Brain pericyte (primary cell): ENCODE results near the gene CMIP.

Experiments
- DNase-seq: peaks from one replicate; pipeline ENCODE4 v3.0.0-alpha.2; 2012; ENCODE audit warnings: low read depth, low spot score

Gene CMIP

DNA sequence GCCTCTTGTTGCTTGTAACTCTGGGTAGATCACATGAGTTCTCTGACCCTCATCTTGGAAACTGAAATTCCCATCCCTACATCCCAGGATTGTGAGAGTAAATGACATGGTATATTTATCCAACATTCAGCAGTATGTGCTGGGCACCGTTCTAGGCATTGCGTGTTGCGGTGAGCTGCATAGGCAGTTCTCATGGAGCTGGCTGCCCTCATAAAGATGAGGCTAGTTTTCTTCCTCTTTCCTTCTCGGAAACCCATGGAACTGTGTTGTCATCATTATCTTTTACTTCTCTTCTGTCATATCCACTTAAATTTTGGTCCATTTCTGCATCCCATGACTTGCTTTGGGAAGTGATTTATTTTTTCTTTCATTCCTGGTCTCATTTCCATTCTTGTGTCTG, 17.2 kb downstream of the CMIP start:
- DNase-seq, result no peak

DNA sequence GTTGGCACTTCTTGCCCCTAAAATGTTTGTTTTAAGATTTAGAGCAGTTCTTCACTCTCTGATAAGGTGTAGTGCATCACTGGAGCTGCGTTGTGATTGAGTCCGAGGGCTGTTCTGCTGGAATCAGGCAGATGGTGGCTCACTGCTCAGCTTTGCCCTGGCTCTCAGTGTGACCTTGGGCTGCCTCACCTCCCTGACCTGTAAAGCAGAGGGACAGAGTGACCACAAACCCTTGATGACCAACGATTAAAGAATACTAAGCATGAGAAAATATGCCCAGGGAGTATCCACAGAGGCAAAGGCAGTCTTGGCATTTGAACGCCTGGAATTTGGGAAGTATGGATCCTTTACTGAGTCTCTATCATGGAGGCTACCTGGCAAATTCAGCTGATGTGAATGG, 18.1 kb downstream of the CMIP start:
- no peak for DNase-seq

DNA sequence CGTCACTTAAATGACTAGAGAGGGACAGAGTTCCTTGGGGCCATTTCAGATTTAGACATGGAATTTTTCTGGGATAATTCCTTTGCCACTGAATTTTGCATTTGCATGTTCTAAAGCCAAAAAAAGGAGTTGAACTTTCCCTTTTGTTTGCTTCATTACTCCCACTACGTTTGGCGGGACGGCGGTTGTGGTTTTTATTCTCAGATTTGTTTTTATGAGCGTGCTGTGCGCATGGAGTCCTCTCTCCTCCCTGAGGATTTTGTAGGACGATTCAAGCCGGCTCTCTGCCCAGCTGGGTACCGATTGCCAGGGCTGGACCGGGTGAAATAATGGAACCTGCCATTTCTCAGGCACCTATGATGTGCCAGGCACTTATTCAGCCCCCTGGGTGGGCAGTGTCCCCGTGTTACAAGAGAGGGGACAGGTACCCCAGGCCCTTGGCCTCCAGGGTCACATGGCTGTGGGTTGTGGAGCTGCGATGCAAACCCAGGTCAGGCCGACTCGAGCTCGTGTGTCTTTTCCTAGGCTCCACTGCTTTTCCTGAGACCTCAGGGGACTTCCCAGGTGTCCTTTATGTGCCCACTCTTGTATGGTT, 18.8 kb downstream of the CMIP start:
- DNase-seq, result no peak

DNA sequence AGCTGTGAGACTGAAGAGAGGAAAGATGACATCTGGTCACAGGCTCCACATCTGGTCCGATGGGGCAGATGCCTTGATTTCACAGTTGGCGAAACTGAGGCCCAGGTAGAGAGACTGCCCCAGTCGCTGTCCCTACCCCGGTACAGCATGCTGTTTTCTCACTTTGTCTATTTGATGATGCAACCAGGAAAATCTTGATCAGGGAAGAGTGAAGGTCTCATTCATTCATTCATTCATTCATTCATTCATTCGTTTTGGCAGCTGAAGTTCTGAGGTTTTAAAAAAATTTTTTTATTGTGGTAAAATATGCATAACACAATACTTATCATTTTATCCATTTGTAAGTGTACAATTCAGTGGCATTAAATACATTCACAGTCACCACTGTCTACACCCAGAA, 19.7 kb downstream of the CMIP start:
- no peak for DNase-seq

DNA sequence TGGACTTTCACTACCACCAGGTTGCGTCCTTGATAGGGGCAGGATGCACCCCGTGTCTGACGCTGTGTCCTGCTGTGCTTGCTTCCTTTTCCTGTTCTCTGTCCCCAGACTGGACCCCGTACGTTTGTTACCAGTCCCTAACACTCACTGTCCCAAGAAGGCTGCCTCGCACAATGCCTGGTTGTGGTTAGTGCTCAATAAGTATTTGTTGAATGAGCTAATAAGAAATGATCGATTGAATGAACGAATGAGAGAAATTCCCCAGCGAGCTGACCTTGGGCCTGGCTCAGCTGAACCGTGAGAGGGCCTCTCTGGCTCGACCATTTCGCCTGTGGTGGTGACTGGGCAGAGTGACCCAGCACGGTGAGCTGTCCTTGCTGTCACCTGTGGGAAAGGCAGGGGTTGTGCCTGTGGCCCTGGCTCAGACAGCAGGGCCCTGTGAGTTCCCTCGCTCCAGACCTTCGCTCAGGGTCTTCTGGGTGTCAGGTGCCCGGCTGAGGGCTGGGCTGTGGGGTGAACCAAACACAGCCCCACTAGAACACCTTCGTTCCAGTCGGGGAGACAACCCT, 20.9 kb downstream of the CMIP start:
- no peak for DNase-seq

DNA sequence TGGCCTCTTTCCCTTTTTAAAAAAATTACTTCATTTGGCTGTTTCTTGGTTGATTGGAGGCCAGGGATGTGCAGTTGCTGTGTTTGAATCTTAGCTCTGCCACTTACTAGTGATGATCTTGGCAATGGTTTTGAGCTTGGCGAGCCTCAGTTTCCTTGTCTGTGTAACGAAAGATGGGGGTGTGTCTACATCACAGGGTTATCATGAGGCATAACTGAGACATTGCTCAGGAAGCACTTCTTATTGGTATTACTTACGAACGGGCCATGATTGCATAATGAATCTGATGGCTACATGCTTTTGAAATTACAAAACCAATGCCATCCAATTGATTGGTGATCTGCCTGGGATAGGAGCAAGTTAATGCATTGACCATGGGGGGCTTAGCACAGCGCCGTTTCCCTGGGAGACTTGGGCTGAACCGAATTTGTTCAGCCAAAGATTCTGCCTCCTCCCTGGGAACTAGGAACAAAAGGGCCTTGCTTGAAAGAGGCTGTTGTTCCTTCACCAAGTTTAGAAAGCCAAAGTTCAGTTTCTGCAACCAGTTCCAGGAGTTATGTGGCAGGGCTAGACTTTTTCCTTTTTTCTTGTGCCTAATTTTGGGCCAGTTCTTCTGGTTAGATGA, 21.9 kb downstream of the CMIP start:
- DNase-seq, result no peak

DNA sequence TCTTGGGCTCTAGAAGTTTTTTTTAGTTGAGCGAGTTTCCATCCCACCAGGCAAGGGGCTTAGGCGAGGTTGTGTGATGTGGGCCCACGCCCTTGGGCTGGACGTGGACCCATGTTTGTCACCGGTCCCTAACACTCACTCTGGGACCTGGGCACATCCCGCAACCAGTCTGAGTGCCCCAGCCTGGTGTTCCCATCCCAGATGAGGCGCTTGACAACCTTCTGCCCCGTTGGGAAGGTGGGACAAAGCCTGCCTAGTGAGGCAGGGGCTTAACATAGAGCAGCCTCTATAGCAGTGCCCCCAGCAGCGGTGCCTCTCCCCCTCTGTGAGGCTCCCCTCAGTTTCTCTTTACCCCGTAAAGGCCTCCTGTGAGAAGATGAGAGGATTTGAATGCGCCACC, 22.5 kb downstream of the CMIP start:
- DNase-seq, result no peak

DNA sequence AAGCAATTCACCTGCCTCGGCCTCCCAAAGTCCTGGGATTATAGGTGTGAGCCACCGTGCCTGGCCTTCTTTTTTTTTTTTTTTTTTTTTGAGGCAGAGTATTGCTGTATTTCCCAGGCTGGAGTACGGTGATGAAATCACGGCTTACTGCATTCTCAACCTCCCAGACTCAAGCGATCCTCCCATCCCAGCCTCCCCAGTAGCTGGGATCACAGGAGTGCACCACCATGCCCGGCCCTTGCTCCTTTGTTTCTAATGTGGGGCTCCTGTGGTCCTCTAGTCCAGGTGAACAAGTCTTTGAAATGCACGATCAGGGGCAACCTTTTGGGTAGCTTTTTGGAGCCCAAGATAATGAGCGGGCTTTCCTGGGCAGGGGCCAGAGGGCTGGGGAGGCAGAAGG, 23.2 kb downstream of the CMIP start:
- DNase-seq, result no peak

DNA sequence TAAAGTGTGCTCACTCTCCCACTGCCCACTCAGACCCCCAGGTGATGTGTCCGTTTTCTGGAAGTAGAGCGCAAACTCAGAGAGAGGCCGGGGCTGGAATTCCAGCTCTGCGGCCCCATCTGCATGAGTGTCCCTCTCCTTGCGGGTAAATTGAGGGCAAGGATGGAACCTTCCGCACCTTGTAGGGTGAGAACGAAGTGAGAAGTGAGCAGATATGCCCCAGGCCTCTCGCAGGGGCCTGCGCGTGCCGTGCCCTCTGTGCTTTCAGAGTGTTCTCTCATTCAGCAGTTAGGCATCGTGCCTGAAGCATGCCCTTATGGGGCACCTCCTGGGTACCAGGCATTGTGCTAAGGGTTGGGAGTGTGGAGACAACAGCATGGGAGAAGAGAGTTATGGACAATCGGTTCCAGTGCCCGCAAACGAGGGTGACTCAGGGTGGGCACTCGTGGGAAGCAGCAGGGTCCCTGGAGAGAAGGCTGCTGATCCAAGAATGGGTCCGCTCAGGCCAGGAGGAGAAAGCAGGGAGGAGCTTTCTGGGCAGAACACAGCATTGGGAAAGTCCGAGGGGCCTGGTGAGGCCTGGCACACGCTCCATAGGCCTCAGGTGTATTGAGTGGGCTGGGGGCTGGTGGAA, 23.8 kb downstream of the CMIP start:
- no peak for DNase-seq

DNA sequence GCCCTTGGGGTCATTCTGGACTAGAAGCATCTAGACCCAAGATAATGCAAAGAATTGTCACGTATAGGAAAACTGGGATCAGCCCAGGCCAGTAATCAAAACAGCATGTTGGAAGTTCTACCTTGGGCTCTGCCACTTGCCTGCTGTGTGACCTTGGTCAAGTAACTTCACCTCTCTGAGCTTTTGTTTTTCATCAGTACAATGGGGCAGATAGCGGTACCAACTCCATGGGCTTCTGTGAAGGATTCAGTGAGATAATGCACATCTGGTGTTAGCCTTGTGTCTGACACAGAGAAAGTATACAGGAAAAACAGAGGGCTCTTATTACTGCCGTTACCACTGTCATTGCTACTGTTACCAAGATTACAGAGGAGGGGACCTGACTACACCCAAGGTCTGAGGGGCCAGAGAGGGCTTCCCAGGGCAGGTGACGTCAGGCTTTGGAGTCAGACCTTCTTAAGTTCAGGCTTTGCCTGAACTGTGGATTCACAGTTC, 24.6 kb downstream of the CMIP start:
- DNase-seq, result no peak

DNA sequence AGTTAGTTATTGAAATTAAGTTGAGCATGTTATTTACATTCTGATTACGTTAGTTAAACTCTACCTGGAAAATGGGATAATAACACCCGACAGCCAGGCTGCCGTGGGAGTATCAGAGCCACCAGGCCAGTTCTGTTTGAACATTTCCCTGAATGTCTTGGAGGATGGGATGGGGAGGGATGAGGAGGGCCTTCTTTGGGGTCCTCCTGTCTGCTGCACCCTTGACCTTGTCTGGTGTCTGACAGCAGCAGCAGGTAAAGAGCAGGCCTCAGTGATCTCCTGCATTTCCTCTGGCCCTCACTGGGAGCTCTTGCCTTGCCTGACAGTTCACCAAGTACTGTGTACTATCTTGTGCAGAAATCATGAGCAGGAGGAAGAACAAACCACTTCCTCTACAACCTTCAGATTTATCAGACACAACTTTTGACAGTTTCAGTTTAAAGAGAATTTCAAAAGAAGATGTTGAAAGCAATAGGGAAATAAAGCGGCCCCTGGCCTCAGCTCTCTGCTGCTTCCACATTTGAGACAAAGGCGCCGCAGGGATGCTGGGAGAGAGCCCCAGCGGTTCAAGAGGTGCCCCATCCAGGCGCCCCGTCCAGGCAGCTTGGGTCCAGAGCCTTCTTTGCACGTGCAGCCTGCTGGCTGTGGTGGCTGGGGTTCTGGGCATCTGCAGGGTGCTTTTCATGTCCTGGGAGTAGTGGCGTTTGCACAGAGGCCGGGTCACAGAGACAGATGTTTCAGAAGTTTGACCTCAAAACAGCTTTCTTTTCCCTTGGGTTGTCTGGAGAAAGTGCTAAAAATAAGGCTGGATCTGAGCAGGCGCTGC, 25.3 kb downstream of the CMIP start:
- DNase-seq, result peak; percentile 47

DNA sequence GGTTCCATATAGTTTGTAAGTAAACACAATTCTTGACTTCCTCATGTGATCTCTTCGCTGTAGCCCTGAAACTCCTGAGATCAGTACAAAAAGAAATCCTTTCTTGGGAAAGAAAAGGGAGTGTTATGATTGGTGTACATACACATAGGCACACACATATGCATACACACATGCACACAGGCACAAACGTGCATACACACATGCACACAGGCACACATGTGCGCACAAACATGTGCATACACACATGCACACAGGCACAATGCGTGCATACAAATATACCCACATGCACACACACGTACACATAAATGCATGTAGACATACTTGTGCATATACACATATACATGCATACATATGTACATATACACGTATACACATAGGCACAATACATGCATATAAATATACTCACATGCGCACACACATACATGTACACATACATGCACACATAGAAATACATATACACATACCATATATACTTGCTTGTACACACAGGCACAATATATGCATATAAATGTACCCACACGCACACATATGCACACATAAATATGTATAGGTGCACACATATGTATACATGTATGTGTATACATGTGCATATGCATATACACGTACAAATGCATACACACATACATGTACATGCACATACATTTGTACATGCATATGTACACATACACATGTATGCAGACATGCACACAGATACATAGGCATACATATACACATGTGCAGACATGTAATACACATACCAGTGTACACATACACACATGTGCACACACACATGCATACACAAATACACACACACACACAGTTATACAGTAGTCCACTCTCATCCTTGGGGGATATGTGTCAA, 26.4 kb downstream of the CMIP start:
- no peak for DNase-seq

DNA sequence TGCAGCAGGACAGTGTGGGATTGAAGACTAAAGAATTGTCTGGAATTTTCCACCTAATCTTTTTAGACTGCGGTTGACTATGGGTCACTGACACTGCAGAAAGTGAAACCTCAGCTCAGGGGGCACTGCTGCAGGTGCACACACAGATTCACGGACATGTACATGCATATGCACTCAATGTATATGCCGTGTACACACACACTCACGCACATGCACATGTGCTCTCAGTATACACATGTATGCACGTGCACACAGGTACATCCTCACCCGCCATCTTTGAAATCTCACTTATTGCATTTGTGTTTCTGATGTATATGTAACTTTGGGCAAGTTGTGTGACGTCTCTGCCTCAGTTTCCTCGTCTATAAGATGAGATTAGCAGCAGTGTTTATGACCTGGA, 27.3 kb downstream of the CMIP start:
- DNase-seq, result no peak

DNA sequence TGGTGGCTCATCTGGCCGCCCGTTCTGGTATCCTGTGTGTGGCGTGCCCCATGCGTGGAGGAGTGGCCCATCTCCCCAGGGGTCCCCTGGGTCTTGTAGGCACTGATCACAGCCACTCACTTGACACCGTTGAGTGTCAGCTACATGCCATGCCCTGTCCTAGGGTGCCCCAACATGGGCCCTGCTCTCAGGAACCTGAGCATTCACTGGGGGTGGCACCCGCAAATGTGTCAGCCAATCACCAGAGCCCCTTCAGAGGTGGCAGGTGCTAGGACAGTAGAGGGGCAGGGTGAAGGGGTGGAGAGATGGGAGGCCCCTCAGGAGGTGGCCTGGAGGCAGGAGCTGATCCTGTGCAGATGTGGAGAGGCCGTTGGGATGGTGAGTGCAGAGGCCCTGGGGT, 27.8 kb downstream of the CMIP start:
- DNase-seq, result no peak

DNA sequence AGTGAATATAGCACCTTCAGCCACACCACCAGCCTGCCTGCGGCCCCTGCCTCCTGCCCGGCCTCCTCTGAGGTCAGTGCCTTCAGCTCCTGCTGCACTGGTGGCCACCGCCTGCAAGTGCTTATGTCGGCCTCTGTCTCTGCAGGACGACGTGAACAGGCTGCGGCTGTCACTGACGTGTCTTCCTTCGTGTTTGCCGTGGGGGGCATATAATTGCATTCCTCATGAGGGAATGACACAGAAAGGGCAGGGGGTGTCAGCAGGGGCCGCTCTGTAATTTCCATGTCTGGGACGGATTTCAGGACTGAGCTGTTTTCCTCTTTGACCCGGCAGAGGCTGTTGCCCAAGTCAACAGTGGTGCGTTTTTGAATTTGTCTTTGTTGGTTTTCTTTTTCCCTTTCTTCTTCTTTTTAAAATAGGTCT, 28.5 kb downstream of the CMIP start:
- no peak for DNase-seq

DNA sequence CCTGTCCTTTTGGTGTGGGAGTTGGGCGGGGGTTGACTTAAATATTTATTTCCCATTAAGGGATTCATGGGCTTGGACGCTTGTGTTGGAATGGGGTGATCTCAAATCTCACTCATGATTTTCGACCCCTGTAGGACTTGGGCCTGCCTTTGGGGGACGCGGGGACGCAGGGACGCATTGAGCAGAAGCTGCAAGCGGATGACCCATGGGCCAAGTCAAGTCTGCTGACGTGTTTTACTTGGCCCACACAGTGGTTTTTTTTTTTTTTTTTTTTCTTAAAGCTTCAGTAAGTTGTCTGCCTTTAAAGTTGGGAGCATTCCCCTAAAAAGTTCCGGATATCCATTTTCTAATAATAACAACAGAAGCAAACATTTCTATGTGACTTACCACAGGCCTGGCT, 28.9 kb downstream of the CMIP start:
- no peak for DNase-seq

DNA sequence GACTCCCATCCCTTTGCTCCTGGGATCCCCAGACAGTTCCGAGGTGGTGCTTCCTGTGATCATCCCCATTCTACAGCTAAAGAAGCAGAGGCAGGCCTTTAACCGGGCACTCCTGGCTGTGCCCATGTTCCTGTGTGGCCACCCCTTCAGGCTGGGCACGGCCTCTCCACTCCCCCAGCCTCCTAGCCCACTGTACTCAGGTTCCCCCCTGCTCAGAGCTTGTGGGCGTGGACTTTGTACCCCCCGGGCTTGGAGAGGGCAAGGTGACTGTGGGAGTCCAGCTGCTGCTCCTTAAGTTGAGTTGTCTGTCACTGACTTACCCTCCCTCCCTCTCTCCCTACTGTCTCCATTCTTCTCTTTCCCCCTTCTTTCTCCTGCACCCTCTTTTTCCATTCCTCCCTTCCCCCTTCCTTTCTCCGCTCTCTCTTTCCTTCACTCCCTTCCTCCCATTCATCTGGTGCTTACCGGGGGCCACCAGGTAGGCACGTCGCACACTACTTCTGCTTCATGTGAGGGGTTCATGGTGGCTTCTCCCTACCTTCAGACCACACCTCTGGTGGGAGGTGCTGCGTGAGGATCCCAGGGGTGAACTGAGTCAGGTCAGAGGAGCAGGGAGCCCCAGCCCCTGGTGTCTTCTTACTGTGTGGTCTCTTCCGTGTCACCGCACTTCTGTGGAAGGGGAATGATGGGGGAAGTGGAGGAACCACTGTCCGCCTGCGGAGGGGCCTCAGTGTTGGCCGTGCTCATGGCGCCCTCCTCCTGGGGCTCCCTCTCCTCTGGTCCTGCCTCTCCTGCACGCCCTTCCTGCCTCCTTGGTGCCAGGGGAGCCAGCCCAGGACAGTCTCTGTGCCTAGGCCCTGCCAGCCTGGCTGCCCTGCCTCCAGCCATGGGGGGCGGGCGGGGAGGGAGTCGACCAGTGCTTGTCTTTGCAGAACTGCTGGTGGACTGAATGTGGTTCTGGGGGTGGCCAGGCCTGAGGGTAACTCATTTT, 29.7 kb downstream of the CMIP start:
- DNase-seq, result no peak

DNA sequence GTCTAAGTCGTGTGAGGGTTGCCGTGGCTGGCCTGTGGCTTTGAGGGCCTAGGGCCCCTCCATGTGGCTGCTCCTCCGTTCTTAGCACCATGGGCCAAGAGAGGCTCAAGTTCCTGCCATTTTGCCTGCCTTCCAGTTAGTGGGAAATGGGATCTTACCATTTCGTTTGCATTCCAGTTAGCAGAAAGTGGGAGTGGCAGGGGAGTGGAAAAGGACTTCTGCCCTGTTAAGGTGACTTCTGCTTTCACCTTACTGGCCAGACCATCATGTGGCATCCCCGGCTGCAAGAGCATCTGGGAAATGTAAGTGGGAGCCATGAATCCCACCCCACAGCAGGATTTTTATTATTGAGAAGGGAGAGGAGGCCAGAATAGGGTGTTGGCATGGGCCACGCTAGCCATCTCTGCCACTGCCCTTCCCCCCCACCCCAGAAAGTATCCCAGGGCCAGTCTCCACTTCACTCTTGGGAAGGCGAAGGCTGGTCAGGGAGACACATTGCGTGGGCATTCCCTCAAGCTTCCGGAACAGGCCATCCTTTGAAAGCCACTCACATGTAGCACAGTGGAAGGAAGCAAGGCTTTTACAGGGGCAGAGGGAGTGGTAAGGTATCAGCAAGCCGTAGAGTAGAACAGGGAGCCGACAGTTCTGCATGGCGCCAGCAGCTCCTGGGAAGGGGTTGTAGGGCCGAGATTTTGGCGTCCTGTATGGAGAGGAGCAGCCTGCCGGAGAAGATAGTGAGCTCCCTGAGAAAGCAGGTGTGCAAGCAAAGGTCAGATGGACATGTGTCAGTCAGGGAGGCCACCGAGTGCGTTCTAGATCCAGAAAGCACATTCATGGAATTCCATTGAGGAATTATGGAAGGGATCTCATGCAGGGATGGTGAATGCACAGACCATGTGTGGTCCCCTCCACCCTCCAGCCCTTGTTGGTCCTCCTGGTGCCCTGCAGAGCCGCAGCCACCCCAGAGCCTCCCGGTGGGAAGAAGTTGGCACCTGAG, 33.4 kb downstream of the CMIP start:
- no peak for DNase-seq
